ENCODE measurements around the gene PLGLB1. TPM values are rescaled to one million over a fixed set of nuclear protein-coding genes. Genes with fewer than 3 reads are reported as not detected.
"Not testable (repeated sequence)": the region's sequence is repeated elsewhere in the genome, so short reads cannot be mapped to it uniquely, and the experiment has no call there.

PLGLB1 gene
- total RNA-seq, 1 donor from 2014 or later: 0.59 TPM

DNA sequence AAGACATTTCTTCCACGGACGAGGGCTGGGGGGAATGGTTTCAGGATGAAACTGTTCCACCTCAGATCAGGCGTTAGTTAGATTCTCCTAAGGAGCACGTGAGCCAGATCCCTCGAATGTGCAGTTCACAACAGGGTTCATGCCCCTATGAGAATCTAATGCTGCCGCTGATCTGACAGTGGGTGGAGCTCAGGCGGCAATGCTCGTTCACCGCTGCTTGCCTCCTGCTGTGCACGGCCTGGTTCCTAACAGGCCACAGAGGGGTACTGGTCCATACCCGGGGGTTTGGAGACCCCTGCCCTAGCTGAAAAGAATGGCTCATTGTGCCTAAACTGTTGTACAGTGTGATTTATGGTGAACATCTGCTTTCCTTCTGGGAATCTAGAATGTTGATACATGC is 34.8 kb upstream of the PLGLB1 start:
- H3K27me3 Mint-ChIP-seq (ENCODE audit: low read depth, unreplicated experiment); H3K27me3 ChIP-seq (ENCODE audit: insufficient read depth, low read length); H3K4me3 ChIP-seq (ENCODE audit: insufficient read depth, low read depth, low read length); H3K36me3 ChIP-seq (ENCODE audit: insufficient read depth, low read length); FAIRE-seq; H4K20me1 ChIP-seq (ENCODE audit: insufficient read depth, low read length); H3K4me2 ChIP-seq (ENCODE audit: low read length); H3K4me1 Mint-ChIP-seq (ENCODE audit: low read depth, unreplicated experiment); DNase-seq (ENCODE audit: low read depth); H3K9me3 Mint-ChIP-seq (ENCODE audit: unreplicated experiment); H2AFZ ChIP-seq (ENCODE audit: low read depth, low read length); H3K4me1 ChIP-seq (ENCODE audit: insufficient read depth, low read length); H3K4me3 Mint-ChIP-seq (ENCODE audit: unreplicated experiment); H3K27ac Mint-ChIP-seq (ENCODE audit: unreplicated experiment); H3K36me3 Mint-ChIP-seq (ENCODE audit: low read depth, unreplicated experiment); H3K9me3 ChIP-seq (ENCODE audit: insufficient read depth, low read depth, low read length); H3K27ac ChIP-seq (ENCODE audit: low read depth, low read length); H3K9ac ChIP-seq (ENCODE audit: low read length); H3K79me2 ChIP-seq (ENCODE audit: insufficient read depth, low read length): not testable (repeated sequence)

DNA sequence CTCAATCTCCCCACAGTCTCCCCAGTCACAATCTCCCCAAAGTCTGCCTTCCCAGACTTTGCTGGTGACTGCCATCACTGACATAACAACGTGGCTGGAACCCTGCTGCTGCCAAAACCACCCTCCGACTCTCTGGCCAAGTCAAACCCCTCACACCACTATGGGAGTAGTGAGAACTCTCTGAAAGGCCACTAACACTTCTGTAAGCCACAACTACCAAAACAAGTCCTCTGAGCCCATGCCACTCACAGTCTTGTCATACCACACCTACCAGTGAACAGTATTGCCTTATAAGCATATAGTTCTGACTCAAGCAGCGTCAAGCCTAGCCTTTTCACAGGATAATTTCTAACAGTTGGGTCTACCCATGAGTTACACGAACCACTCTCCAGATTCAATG is 32.7 kb upstream of the PLGLB1 start:
- not testable (repeated sequence) for H3K4me1 ChIP-seq (ENCODE audit: insufficient read depth, low read length); H3K9me3 ChIP-seq (ENCODE audit: insufficient read depth, low read depth, low read length); H3K4me3 Mint-ChIP-seq (ENCODE audit: unreplicated experiment); DNase-seq (ENCODE audit: low read depth); H3K36me3 ChIP-seq (ENCODE audit: insufficient read depth, low read length); H3K9ac ChIP-seq (ENCODE audit: low read length); FAIRE-seq; H3K9me3 Mint-ChIP-seq (ENCODE audit: unreplicated experiment); H3K79me2 ChIP-seq (ENCODE audit: insufficient read depth, low read length); H3K27ac Mint-ChIP-seq (ENCODE audit: unreplicated experiment); H2AFZ ChIP-seq (ENCODE audit: low read depth, low read length); H3K4me2 ChIP-seq (ENCODE audit: low read length); H3K4me1 Mint-ChIP-seq (ENCODE audit: low read depth, unreplicated experiment); H3K27ac ChIP-seq (ENCODE audit: low read depth, low read length); H3K27me3 ChIP-seq (ENCODE audit: insufficient read depth, low read length); H4K20me1 ChIP-seq (ENCODE audit: insufficient read depth, low read length); H3K36me3 Mint-ChIP-seq (ENCODE audit: low read depth, unreplicated experiment); H3K4me3 ChIP-seq (ENCODE audit: insufficient read depth, low read depth, low read length); H3K27me3 Mint-ChIP-seq (ENCODE audit: low read depth, unreplicated experiment)

DNA sequence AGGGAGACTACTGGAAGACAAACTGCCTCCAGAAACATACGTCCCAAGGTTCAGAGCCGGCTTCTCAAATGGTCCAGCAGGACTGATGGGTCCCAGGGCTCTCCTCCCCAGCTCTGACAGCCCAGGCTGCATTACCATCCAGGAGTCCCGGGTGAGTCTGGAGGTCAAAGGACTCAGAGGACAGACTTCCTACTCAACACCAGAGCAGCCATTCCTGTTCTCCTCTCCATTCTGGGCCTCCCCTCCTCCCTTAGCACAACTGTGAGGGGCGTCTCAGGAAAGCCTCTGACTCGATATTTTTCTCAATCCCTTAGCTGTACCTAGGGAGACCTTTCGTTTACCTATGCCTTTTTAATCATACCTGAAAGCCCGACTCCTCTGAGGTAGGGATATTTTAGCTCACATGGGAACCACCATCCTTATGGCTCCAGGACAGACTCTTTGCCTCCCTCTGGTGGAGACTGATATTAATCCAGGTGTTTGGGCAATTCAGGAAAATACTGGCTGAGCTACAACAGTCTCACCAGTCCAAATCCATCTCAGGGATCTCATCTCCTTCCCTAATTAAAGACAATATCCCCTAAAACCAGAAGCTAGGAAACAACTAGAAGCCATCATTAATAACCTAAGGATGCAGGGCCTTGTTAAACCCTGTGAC is 19.8 kb upstream of the PLGLB1 start:
- not testable (repeated sequence) for H3K36me3 Mint-ChIP-seq (ENCODE audit: low read depth, unreplicated experiment); H3K4me1 ChIP-seq (ENCODE audit: insufficient read depth, low read length); H3K27me3 ChIP-seq (ENCODE audit: insufficient read depth, low read length); H2AFZ ChIP-seq (ENCODE audit: low read depth, low read length); H3K9ac ChIP-seq (ENCODE audit: low read length); FAIRE-seq; H3K9me3 Mint-ChIP-seq (ENCODE audit: unreplicated experiment); H3K4me2 ChIP-seq (ENCODE audit: low read length); H3K79me2 ChIP-seq (ENCODE audit: insufficient read depth, low read length); H3K4me3 ChIP-seq (ENCODE audit: insufficient read depth, low read depth, low read length); H3K27me3 Mint-ChIP-seq (ENCODE audit: low read depth, unreplicated experiment); H3K4me3 Mint-ChIP-seq (ENCODE audit: unreplicated experiment); H4K20me1 ChIP-seq (ENCODE audit: insufficient read depth, low read length); DNase-seq (ENCODE audit: low read depth); H3K27ac Mint-ChIP-seq (ENCODE audit: unreplicated experiment); H3K4me1 Mint-ChIP-seq (ENCODE audit: low read depth, unreplicated experiment); H3K36me3 ChIP-seq (ENCODE audit: insufficient read depth, low read length); H3K9me3 ChIP-seq (ENCODE audit: insufficient read depth, low read depth, low read length); H3K27ac ChIP-seq (ENCODE audit: low read depth, low read length)

GRCh38 chr2:87028607-87029006 is 7.0 kb upstream of the PLGLB1 start:
- not testable (repeated sequence) for H3K9ac ChIP-seq (ENCODE audit: low read length); H3K4me1 Mint-ChIP-seq (ENCODE audit: low read depth, unreplicated experiment); H3K27me3 Mint-ChIP-seq (ENCODE audit: low read depth, unreplicated experiment); H3K36me3 Mint-ChIP-seq (ENCODE audit: low read depth, unreplicated experiment); H3K9me3 ChIP-seq (ENCODE audit: insufficient read depth, low read depth, low read length); H3K4me3 ChIP-seq (ENCODE audit: insufficient read depth, low read depth, low read length); H3K27ac ChIP-seq (ENCODE audit: low read depth, low read length); H3K4me1 ChIP-seq (ENCODE audit: insufficient read depth, low read length); H3K4me2 ChIP-seq (ENCODE audit: low read length); H3K4me3 Mint-ChIP-seq (ENCODE audit: unreplicated experiment); H3K36me3 ChIP-seq (ENCODE audit: insufficient read depth, low read length); H3K27me3 ChIP-seq (ENCODE audit: insufficient read depth, low read length); H3K79me2 ChIP-seq (ENCODE audit: insufficient read depth, low read length); H2AFZ ChIP-seq (ENCODE audit: low read depth, low read length); FAIRE-seq; DNase-seq (ENCODE audit: low read depth); H3K9me3 Mint-ChIP-seq (ENCODE audit: unreplicated experiment); H3K27ac Mint-ChIP-seq (ENCODE audit: unreplicated experiment); H4K20me1 ChIP-seq (ENCODE audit: insufficient read depth, low read length)

DNA sequence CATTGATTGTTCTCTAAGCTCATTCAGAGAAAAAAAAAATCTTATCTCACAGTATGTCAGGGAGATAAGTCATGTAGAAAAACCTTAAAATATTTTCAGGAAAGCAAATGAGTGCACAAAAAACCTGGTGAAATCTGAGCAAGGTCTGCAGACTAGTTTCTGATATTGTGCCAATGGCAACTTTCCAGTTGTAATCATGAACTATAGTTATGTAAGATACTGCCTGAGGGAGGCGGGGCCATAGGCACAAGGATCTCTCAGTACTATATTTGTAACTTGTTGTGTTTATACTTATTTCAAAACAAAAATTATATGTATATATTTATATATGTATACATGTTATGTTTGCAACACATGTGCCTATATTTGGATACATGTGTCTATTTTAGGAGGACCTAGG is 5.2 kb upstream of the PLGLB1 start:
- not testable (repeated sequence) for H3K9me3 Mint-ChIP-seq (ENCODE audit: unreplicated experiment); H3K4me1 Mint-ChIP-seq (ENCODE audit: low read depth, unreplicated experiment); H3K27ac Mint-ChIP-seq (ENCODE audit: unreplicated experiment); DNase-seq (ENCODE audit: low read depth); H3K27me3 Mint-ChIP-seq (ENCODE audit: low read depth, unreplicated experiment); H3K9ac ChIP-seq (ENCODE audit: low read length); H3K36me3 Mint-ChIP-seq (ENCODE audit: low read depth, unreplicated experiment); H2AFZ ChIP-seq (ENCODE audit: low read depth, low read length); H3K79me2 ChIP-seq (ENCODE audit: insufficient read depth, low read length); H3K4me3 ChIP-seq (ENCODE audit: insufficient read depth, low read depth, low read length); H3K36me3 ChIP-seq (ENCODE audit: insufficient read depth, low read length); H3K4me2 ChIP-seq (ENCODE audit: low read length); H3K27me3 ChIP-seq (ENCODE audit: insufficient read depth, low read length); H3K9me3 ChIP-seq (ENCODE audit: insufficient read depth, low read depth, low read length); H3K4me1 ChIP-seq (ENCODE audit: insufficient read depth, low read length); H3K27ac ChIP-seq (ENCODE audit: low read depth, low read length); FAIRE-seq; H3K4me3 Mint-ChIP-seq (ENCODE audit: unreplicated experiment); H4K20me1 ChIP-seq (ENCODE audit: insufficient read depth, low read length)

DNA sequence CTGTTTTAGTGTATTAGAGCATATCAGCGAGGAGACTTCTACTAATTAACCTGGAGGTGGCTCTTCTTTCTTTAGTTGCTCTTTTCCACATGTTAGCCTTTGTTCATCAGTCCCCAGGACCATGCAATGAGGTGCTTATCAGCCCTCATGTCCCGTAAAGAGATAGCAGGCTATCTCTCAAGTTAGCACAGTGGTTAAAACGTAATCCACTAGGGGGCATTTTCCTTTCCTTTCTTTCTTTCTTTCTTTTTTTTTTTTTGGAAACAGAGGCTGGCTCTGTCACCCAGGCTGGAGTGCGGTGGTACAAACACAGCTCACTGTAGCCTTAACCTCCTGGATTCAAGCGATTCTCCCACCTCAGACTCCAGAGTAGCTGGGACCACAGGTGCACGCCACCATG is 4.3 kb upstream of the PLGLB1 start:
- H3K4me1 Mint-ChIP-seq (ENCODE audit: low read depth, unreplicated experiment); FAIRE-seq; H3K36me3 ChIP-seq (ENCODE audit: insufficient read depth, low read length); H3K27me3 Mint-ChIP-seq (ENCODE audit: low read depth, unreplicated experiment); H3K27me3 ChIP-seq (ENCODE audit: insufficient read depth, low read length); H3K9me3 Mint-ChIP-seq (ENCODE audit: unreplicated experiment); DNase-seq (ENCODE audit: low read depth); H3K4me3 ChIP-seq (ENCODE audit: insufficient read depth, low read depth, low read length); H3K4me3 Mint-ChIP-seq (ENCODE audit: unreplicated experiment); H4K20me1 ChIP-seq (ENCODE audit: insufficient read depth, low read length); H2AFZ ChIP-seq (ENCODE audit: low read depth, low read length); H3K36me3 Mint-ChIP-seq (ENCODE audit: low read depth, unreplicated experiment); H3K9me3 ChIP-seq (ENCODE audit: insufficient read depth, low read depth, low read length); H3K79me2 ChIP-seq (ENCODE audit: insufficient read depth, low read length); H3K9ac ChIP-seq (ENCODE audit: low read length); H3K4me1 ChIP-seq (ENCODE audit: insufficient read depth, low read length); H3K27ac ChIP-seq (ENCODE audit: low read depth, low read length); H3K27ac Mint-ChIP-seq (ENCODE audit: unreplicated experiment); H3K4me2 ChIP-seq (ENCODE audit: low read length): not testable (repeated sequence)

All from astrocyte (in vitro differentiated cells and primary cell).